HAP-1 (cell line): ENCODE results near the gene PDE1C.
"Not testable (repeated sequence)": the region's sequence is repeated elsewhere in the genome, so short reads cannot be mapped to it uniquely, and the experiment has no call there.

Source experiments
- DNase-seq, 2 experiments: peaks; one replicate each; pipeline ENCODE4 v3.0.0-alpha.2; 2016 to 2020; ENCODE audit warnings: low spot score in 2 of 2
- H3K27me3 ChIP-seq: fragments of 250-450 bp; sonication (Bioruptor Pico); 2 replicates; pipeline ENCODE4 v1.5.1; 2020; ENCODE audit warnings: low read depth, mild to moderate bottlenecking, moderate library complexity
- H3K36me3 ChIP-seq: fragments of 250-450 bp; sonication (Bioruptor Pico); replicated peaks from 2 replicates; pipeline ENCODE4 v1.5.1; 2020; ENCODE audit warnings: mild to moderate bottlenecking
- H3K4me1 ChIP-seq: fragments of 250-450 bp; sonication (Bioruptor Pico); 2 replicates; pipeline ENCODE4 v1.5.1; 2020; ENCODE audit warnings: mild to moderate bottlenecking
- H3K4me3 ChIP-seq: fragments of 250-450 bp; sonication (Bioruptor Pico); 2 replicates; pipeline ENCODE4 v1.5.1; 2020; ENCODE audit warnings: mild to moderate bottlenecking, moderate library complexity
- H3K9me3 ChIP-seq: fragments of 250-450 bp; sonication (Bioruptor Pico); 2 replicates; pipeline ENCODE4 v1.5.1; 2020; ENCODE audit warnings: mild to moderate bottlenecking, moderate library complexity
- in situ Hi-C: fragments of 300-500 bp; cut with MboI; formaldehyde crosslinking; loops from 3 replicates; pipeline ENCODE4 v1.14.3; 2020; ENCODE audit warnings: low sequenced_read_pairs, inconsistent platforms, mixed read lengths

Gene PDE1C

DNA sequence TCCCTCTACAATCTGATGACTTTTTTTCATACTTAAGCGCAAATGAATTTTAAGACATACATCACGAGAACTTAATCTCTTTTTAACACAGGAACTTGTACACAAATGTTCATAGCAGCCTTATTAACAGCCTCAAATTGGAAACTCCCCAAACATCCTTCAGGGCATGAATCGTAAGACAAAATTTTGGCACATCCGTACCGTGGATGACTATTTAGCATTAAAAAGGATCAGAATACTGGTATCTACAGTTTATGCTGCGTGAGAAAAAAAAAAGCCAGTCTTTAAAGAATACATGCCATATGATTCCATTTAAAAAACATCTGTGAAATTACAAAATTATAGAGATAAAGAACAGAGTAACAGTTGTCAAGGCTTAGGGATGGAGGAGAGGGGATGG is 46.8 kb downstream of the PDE1C start:
- in situ Hi-C loops, result no loop called here
- H3K36me3 ChIP-seq, result no peaks in the 10 kb centered on the region
- H3K27me3 ChIP-seq, result no peaks in the 10 kb centered on the region
- no peak for DNase-seq
- H3K4me3 ChIP-seq, result no peak overlapping the region
- H3K9me3 ChIP-seq, result no peaks in the 10 kb centered on the region
- H3K4me1 ChIP-seq, result no peaks in the 10 kb centered on the region

DNA sequence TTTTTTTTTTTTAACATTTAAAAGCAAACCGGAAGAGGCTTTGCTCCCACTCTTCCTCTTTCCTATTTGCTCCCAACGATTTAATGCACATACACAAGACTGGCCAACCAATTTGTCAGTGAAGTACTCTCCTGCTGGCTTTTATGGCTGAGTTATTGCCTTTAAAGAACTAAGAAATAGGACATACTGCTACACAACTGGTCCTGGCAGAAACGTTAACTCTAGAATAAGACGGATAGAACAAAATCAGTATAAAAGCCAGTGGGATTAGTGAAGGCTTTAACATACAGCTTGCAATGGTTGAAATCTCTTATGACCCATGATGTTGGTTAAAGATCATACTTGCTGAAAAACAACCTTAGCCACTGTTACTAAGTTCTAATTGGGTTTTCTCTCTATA is 47.2 kb downstream of the PDE1C start:
- H3K9me3 ChIP-seq, result no peaks in the 10 kb centered on the region
- no peaks in the 10 kb centered on the region for H3K27me3 ChIP-seq
- in situ Hi-C loops, result no loop called here
- no peak overlapping the region for H3K4me3 ChIP-seq
- no peaks in the 10 kb centered on the region for H3K4me1 ChIP-seq
- DNase-seq, result no peak
- H3K36me3 ChIP-seq, result no peaks in the 10 kb centered on the region

DNA sequence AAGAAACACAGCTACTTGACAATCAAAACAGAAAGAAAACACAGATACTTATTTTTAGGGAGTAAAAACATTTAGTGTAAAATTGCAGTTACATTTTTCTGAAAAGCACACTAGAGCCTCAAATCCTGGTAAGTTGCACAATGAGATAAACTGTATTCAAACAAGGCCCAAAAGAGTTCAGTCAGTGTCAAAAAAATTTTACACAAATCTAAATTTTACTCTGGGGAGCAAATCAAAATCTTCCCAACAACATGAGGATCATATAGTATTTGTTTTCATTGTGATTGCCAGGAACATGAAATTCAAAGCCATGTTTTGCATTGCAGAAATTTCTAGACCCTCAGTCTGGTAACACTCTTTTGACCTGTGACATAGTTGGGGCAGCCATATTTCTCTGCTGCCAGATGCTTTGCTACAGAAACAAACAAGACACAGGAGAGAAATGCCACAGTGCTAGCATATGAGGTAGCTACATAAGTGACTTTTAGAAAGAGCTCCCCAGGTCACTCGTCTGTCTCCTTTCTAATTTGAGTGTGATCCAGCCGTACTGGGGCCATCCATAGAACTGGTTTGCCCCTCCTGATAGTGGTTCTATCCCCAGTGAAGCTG is 49.6 kb downstream of the PDE1C start:
- Histone ChIP-seq H3K36me3 (no peaks in the 10 kb centered on the region), H3K4me1 (no peaks in the 10 kb centered on the region), H3K9me3 (no peaks in the 10 kb centered on the region), H3K27me3 (no peaks in the 10 kb centered on the region), H3K4me3 (no peak overlapping the region)
- DNase-seq, result no peak
- in situ Hi-C loops, result no loop called here

DNA sequence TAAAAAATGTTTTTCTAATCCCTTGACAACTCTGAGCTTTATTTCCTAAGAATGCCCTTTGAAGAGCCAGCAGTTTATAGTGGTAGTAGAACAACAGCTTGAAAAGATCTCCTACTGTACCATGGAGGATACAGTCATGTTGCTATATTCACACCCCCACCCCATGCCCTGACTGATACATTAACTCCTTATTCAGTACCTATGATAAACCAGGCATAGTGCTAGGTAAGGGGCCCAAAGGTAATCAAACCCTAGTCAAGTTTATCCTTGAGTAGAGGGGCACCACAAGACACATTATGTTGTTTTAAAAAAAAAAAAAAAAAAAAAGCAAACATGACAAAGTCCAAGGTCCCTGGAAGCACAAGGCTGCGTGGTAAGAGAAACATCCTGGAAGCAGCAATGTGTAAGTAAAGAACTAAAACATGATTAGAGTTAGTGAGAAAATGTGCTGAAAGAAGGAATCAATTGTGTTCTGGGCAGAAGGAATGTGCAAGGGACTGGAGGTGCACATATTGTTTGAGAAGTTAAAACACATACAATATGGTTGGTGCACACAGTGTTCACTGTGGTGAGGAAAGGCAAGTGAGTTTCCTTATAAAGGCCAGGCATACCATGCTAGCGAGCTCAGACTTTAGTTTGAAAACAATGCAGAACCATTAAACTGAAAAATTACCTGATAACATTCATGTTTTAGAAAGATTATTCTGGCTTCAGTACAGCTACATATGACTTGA is 51.2 kb downstream of the PDE1C start:
- Histone ChIP-seq H3K27me3 (no peaks in the 10 kb centered on the region), H3K36me3 (no peaks in the 10 kb centered on the region), H3K4me3 (no peak overlapping the region), H3K9me3 (no peaks in the 10 kb centered on the region), H3K4me1 (no peaks in the 10 kb centered on the region)
- DNase-seq, result no peak
- in situ Hi-C loops, result no loop called here

DNA sequence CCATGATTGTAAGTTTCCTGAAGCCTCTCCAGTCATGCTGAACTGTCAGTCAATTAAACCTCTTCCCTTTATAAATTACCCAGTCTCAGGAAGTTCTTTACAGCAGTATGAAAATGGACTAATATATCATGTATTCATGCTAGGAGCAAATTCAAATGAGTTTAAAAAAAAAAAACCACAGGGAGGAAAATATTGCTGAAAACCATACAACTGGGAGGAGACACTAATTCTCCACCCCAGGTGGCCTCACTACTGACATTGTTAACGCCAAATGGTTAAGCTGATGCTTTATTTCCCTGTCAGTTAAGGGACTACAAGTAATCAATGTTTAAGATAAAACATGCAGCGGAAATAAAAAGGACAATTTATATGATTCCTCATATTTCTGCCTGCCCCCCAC is 55.1 kb downstream of the PDE1C start:
- Histone ChIP-seq H3K9me3 (no peaks in the 10 kb centered on the region), H3K36me3 (no peaks in the 10 kb centered on the region), H3K4me3 (no peak overlapping the region), H3K4me1 (no peaks in the 10 kb centered on the region), H3K27me3 (no peaks in the 10 kb centered on the region)
- in situ Hi-C loops, result no loop called here
- DNase-seq, result no peak

DNA sequence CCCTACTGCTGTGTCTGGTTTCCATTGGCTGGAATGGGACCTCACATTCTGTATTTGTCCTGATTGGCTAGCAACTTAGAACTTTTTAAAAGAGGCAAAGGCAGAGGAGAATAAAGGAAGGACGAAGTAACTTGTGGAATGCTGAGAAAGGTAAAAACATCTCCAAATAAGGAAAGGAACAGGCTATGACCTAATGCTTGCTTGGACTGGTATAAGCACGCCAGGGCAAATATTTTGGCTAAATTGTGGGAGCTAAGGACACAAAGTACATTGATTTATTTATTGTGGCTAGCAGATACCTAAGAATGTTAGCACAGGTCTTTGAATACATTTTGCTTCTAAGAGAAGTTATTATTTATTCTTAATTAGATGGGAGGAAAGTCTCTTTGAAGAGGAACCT is 56.7 kb downstream of the PDE1C start:
- DNase-seq, H3K4me3 ChIP-seq, H3K4me1 ChIP-seq, in situ Hi-C loops, H3K36me3 ChIP-seq, H3K27me3 ChIP-seq, H3K9me3 ChIP-seq: not testable (repeated sequence)

DNA sequence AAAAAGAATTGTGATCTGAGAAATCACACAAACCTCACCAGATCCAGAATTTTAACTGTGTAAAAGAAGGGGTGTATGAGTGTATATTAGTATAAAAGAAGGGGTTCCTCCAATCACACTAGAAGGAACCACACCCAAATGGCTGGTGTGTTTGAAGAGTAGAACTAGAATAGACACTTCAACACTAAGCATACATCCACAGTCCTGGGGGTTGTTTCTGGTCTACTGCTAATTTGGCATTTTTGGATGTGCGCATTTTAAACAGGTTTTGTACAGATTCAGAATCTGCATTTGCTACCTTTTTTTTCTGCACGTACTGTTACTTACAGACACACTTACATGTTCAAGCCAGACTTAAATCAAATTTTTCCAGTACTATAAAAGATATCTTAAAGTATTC is 64.6 kb downstream of the PDE1C start:
- DNase-seq, result no peak
- no peaks in the 10 kb centered on the region for H3K36me3 ChIP-seq
- no peaks in the 10 kb centered on the region for H3K9me3 ChIP-seq
- in situ Hi-C loops, result no loop called here
- H3K27me3 ChIP-seq, result no peaks in the 10 kb centered on the region
- no peak overlapping the region for H3K4me3 ChIP-seq
- H3K4me1 ChIP-seq, result no peaks in the 10 kb centered on the region

DNA sequence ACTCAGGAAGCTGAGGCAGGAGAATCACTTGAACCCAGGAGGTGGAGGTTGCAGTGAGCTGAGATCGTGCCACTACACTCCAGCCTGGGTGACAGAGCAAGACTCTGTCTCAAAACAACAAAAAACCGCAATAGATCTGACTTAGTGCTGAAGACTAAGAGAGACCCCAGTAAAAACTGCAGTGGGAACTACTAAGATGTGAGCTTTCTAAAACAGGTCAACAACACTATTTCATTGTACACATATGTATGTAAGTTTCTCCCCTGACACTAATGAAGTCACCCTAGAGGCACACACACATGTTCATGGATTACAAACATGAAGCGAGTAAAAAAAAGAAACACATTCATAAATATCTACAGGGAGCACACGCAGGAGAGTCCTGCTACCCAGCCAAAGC is 68.3 kb downstream of the PDE1C start:
- DNase-seq, result no peak
- H3K4me1 ChIP-seq, result no peaks in the 10 kb centered on the region
- no peaks in the 10 kb centered on the region for H3K27me3 ChIP-seq
- H3K36me3 ChIP-seq, result no peaks in the 10 kb centered on the region
- in situ Hi-C loops, result no loop called here
- H3K9me3 ChIP-seq, result no peaks in the 10 kb centered on the region
- H3K4me3 ChIP-seq, result no peak overlapping the region

DNA sequence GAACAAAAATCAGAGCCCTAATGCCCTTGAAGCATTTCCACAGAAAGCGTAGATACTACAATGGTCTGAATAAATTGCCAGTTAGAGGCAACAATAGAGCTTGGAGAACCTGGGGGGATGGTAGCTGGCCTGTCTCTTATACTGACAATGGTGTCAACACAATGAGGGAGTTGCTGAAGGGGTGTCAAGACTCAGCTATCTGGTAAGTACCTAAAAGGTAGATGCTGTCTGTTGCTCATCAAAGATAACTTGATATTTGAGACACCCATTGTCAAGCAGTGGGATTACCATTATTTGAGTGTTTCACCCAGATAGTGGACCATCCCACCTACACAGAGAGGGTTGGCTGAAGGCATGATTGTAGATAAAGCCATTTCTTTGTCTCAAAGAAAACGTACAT is 72.8 kb downstream of the PDE1C start:
- Histone ChIP-seq H3K36me3 (no peaks in the 10 kb centered on the region), H3K4me1 (no peaks in the 10 kb centered on the region), H3K9me3 (no peaks in the 10 kb centered on the region), H3K4me3 (no peak overlapping the region), H3K27me3 (no peaks in the 10 kb centered on the region)
- no peak for DNase-seq
- in situ Hi-C loops, result no loop called here

DNA sequence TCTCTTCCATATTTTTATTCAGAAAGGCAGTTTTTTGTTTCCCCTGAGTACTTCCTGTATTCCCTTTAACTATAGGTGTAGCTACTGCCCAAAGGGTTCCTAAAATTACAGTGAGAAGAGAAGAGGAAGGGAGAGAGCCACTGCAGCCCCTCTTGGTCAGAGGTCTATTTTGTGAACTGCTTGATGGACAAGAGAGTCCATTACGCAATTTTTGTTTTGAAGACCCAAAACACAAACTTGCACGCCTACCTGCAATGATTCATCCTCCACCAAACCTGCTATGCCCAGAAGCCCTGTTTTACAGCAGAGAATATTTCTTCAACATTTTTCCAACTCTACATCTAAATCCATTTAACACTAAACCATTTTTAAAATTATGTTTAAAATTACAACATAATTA is 75.1 kb downstream of the PDE1C start:
- H3K4me3 ChIP-seq, result no peak overlapping the region
- no peaks in the 10 kb centered on the region for H3K27me3 ChIP-seq
- no peaks in the 10 kb centered on the region for H3K4me1 ChIP-seq
- no peaks in the 10 kb centered on the region for H3K36me3 ChIP-seq
- in situ Hi-C loops, result no loop called here
- no peaks in the 10 kb centered on the region for H3K9me3 ChIP-seq
- no peak for DNase-seq

DNA sequence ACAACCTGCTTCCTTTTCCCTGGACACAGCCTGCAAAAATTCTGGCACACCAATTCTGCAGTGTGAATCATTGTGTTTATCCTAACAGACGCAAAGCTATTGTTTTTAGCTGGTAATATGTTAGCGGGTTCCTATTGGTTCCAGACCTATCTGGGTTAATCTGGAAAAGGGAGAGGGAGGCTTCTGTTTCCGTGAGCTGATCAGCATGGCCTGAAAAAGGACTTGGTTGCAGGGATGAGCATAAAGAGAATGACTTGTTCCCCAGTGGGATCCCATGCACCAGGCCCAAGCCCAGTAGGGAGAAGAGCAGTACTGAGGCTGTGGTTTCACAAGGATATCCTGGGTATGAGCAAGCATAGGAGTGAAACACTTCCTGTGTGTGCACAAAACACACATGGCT is 78.4 kb downstream of the PDE1C start:
- DNase-seq, result no peak
- Histone ChIP-seq H3K4me1 (no peaks in the 10 kb centered on the region), H3K27me3 (no peaks in the 10 kb centered on the region), H3K9me3 (no peaks in the 10 kb centered on the region), H3K4me3 (no peak overlapping the region), H3K36me3 (no peaks in the 10 kb centered on the region)
- in situ Hi-C loops, result no loop called here

DNA sequence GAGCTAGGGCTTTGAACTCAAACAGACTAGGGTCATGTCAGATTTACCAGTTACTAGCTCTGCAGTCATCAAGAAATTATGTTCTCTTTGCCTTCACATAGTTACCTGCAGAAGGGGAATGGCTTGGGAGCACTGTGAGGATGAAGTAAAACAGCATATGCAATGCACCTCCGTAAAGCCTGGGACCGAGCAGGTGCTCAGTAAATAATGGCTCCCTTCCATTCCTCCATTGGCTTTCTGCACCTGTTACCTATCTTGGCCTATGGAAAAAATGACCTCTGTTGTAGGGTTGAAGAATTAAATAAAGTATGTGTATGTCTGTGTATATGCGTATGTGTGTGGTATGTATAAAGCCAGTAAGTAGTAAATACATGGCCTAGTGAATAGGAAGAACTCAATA is 78.8 kb downstream of the PDE1C start:
- Histone ChIP-seq H3K9me3 (no peaks in the 10 kb centered on the region), H3K27me3 (no peaks in the 10 kb centered on the region), H3K4me1 (no peaks in the 10 kb centered on the region), H3K4me3 (no peak overlapping the region), H3K36me3 (no peaks in the 10 kb centered on the region)
- DNase-seq, result no peak
- in situ Hi-C loops, result no loop called here

DNA sequence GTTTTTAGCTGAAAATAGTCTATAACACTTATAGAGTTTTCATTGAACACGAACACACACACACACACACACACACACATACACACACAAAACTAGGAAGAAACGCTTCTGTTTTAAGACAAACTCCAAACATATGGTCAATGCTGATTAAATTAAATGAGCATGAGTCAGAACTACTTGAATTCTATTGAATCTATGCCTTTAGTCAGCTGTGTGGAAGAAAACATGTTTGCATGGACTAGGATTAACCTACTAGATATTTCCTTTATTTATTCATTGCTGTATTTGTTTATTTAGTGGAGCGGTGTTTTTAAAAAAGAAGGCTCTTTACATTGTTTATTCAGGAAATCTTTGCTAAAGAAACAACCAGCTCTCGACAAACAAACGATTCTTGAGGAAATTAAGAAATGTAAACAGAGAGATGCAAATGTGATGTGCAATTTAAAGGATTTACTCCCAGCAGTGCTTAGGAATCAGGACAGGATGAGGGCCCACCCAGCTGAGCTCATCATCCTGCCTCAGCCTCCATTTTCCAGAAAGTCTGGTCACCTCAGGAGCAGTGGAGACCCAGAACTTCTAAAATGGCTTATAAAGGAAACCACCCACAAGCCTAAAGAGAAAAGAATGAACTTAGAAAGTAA is 83.2 kb downstream of the PDE1C start:
- in situ Hi-C loops, result no loop called here
- H3K9me3 ChIP-seq, result no peaks in the 10 kb centered on the region
- no peak for DNase-seq
- H3K36me3 ChIP-seq, result no peaks in the 10 kb centered on the region
- H3K4me3 ChIP-seq, result no peak overlapping the region
- no peaks in the 10 kb centered on the region for H3K27me3 ChIP-seq
- no peaks in the 10 kb centered on the region for H3K4me1 ChIP-seq

DNA sequence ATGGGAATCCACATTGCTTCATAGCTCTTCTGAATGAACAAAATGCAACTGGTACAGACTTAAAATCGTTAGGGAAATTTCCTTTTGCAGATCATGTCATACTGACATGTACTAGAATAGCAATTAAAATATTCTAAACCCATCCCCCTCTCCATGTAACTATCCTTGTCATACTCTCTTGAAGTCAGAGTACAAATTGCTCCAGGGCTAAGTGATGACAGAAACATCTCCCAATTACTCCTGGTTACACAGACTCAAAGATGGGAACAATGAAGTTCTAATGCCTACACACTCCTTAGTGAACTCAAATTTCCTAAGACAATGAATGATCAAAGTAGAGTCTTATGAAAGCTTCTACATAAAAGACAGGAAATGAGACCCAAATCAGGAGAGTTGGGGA is 87.2 kb downstream of the PDE1C start:
- no peaks in the 10 kb centered on the region for H3K4me1 ChIP-seq
- DNase-seq, result no peak
- no peaks in the 10 kb centered on the region for H3K9me3 ChIP-seq
- no peaks in the 10 kb centered on the region for H3K36me3 ChIP-seq
- in situ Hi-C loops, result no loop called here
- no peak overlapping the region for H3K4me3 ChIP-seq
- H3K27me3 ChIP-seq, result no peaks in the 10 kb centered on the region
